Measurements from ENCODE around the gene ZNF598. TPM values are rescaled to one million over a fixed set of nuclear protein-coding genes. Genes with fewer than 3 reads are reported as not detected.

ZNF598 gene
- total RNA-seq, 1 experiment from 2014 or later = 44.4 TPM

DNA sequence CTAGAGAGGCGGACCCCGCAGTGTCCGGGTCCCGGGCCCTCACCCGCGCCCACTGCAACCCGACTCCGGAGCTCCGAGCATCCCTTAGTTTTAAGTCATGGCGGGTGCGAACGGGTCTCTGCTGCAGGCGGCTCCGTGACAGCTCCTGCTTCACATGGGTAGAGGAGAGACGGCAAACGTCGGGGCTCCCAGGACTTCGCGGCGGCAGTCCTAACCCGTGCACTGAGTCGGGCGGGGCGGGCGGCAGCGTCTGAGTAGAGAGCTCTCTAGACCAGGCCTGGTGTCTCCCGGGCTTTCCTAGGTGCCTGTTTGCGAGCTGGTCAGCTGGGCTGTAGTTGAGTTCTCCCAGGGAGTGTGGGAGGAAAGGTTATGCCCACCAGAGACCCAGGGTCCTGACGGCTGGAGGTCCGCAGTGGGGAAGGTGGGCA lies 38.5 kb upstream of the ZNF598 start:
- Histone ChIP-seq H3K4me3 (ENCODE audit: low read length) (peak overlapping the region; percentile 94), H3K27me3 (ENCODE audit: low read length) (no peaks in the 10 kb centered on the region), H3K9ac (ENCODE audit: low read length) (peak overlapping the region; percentile 84), H3K79me2 (ENCODE audit: low read length) (peaks cover 44% of the 10 kb centered on the region), H3K27ac (ENCODE audit: low read length) (no peak overlapping the region), H2AFZ (ENCODE audit: low read length) (peak overlapping the region; percentile 83), H3K4me2 (ENCODE audit: low read length) (peak overlapping the region; percentile 99), H3K9me2 (replicated peaks; ENCODE audit: low read length) (no peaks in the 10 kb centered on the region), H3F3A (ENCODE audit: low read length, unreplicated experiment) (no peaks in the 10 kb centered on the region), H4K20me1 (ENCODE audit: low read length) (no peaks in the 10 kb centered on the region), H3K4me1 (ENCODE audit: insufficient read depth, low read length) (peaks cover 33% of the 10 kb centered on the region), H3K36me3 (ENCODE audit: low read depth, low read length) (no peaks in the 10 kb centered on the region), H3K9me3 (ENCODE audit: low read length) (no peaks in the 10 kb centered on the region)
- TF ChIP-seq, protein P1, sequence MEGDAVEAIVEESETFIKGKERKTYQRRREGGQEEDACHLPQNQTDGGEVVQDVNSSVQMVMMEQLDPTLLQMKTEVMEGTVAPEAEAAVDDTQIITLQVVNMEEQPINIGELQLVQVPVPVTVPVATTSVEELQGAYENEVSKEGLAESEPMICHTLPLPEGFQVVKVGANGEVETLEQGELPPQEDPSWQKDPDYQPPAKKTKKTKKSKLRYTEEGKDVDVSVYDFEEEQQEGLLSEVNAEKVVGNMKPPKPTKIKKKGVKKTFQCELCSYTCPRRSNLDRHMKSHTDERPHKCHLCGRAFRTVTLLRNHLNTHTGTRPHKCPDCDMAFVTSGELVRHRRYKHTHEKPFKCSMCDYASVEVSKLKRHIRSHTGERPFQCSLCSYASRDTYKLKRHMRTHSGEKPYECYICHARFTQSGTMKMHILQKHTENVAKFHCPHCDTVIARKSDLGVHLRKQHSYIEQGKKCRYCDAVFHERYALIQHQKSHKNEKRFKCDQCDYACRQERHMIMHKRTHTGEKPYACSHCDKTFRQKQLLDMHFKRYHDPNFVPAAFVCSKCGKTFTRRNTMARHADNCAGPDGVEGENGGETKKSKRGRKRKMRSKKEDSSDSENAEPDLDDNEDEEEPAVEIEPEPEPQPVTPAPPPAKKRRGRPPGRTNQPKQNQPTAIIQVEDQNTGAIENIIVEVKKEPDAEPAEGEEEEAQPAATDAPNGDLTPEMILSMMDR (conservative IDR thresholded peaks at IDR 0.05; ENCODE audit: low read depth, low read length) = no peak
- no peak for TF ChIP-seq EZH2phosphoT487 (IDR thresholded peaks at IDR 0.05; ENCODE audit: borderline replicate concordance, low read length)
- no peak for TF ChIP-seq EZH2 (IDR thresholded peaks at IDR 0.05; ENCODE audit: low read length, unreplicated experiment)
- intact Hi-C loops (cut with micrococcal nuclease) = no loop called here
- CTCF ChIA-PET = no interaction called here
- no TSS peak for BruUV-seq (replicated peaks)
- DNase-seq = no peak
- POLR2A ChIA-PET (ENCODE audit: unreplicated experiment) = interaction anchor here (0.8 to 1.0 kb wide), 2 partner anchors 9 to 15 kb away, joined by 3 read pairs; no protein-coding TSS in a partner anchor
- peak; percentile 8 for ATAC-seq

DNA sequence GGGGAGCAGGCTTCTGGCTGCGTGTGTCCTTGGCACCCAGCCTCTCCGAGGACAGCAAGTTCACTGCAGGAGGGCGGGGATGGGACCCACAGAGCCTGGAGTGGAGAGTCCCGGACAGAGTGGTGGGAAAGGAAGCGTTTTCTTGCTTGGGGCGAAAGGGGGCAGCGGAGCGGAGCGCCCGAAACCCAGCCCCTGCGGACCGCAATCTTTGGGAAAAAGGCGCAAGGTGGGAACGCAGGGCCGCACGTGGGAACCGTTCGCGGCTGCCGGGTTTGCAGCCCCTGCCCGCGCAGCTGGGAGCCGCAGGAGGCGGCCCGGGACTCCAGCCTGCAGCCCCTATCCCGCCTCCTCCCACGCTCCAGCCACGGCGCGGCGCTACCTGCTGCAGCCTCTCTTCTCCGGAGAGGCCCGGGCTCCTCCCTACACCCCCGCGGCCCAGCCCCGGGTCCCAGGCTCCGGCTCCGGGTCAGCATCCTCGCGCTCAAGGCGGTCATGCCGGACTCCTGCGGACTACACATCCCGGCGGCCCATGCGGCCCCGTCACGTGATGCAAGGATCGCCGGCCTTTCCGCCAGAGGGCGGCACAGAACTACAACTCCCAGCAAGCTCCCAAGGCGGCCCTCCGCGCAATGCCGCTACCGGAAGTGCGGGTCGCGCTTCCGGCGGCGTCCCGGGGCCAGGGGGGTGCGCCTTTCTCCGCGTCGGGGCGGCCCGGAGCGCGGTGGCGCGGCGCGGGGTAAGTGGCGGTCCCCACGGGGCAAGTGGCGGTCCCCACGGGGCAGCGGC lies 37.9 kb upstream of the ZNF598 start, which contains the start of the genes NTHL1 and TSC2:
Gene NTHL1 (minus strand): TSS at position 505 of the 786 bp plus-strand sequence. CDS start 11 bp downstream, at position 494.
Gene TSC2 (plus strand): TSS at position 656 of the 786 bp plus-strand sequence. CDS start 631 bp downstream, outside the sequence.
- no TSS peak for BruUV-seq (replicated peaks)
- peaks cover 36% of the 10 kb centered on the region for H3K4me1 ChIP-seq (ENCODE audit: insufficient read depth, low read length)
- no peaks in the 10 kb centered on the region for H3F3A ChIP-seq (ENCODE audit: low read length, unreplicated experiment)
- peak within 1 kb of the TSS; percentile 94 for H3K4me3 ChIP-seq (ENCODE audit: low read length)
- peaks cover 44% of the 10 kb centered on the region for H3K79me2 ChIP-seq (ENCODE audit: low read length)
- no peaks in the 10 kb centered on the region for H3K9me2 ChIP-seq (replicated peaks; ENCODE audit: low read length)
- peak within 1 kb of the TSS; percentile 84 for H3K9ac ChIP-seq (ENCODE audit: low read length)
- peak within 1 kb of the TSS; percentile 83 for H2AFZ ChIP-seq (ENCODE audit: low read length)
- H3K27me3 ChIP-seq (ENCODE audit: low read length) = no peaks in the 10 kb centered on the region
- H3K36me3 ChIP-seq (ENCODE audit: low read depth, low read length) = no peaks in the 10 kb centered on the region
- ChIA-PET POLR2A (ENCODE audit: unreplicated experiment) (interaction anchor here (0.6 to 1.0 kb wide), 3 partner anchors 9 to 14 kb away, joined by 3 read pairs; no protein-coding TSS in a partner anchor), CTCF (interaction anchor here (0.7 kb wide), 1 partner anchor 25 kb away, joined by 3 read pairs; no protein-coding TSS in a partner anchor)
- intact Hi-C loops (cut with micrococcal nuclease) = no loop called here
- no peaks in the 10 kb centered on the region for H4K20me1 ChIP-seq (ENCODE audit: low read length)
- ATAC-seq = peak; percentile 91
- DNase-seq = peak; percentile 92
- TF ChIP-seq, protein P1 (conservative IDR thresholded peaks at IDR 0.05; ENCODE audit: low read depth, low read length) = peak; percentile 12; the same call in 1 of the 2 replicates
- TF ChIP-seq EZH2 (IDR thresholded peaks at IDR 0.05; ENCODE audit: low read length, unreplicated experiment) = no peak
- no peak for TF ChIP-seq EZH2phosphoT487 (IDR thresholded peaks at IDR 0.05; ENCODE audit: borderline replicate concordance, low read length)
- H3K9me3 ChIP-seq (ENCODE audit: low read length) = no peaks in the 10 kb centered on the region
- H3K4me2 ChIP-seq (ENCODE audit: low read length) = peak within 1 kb of the TSS; percentile 99
- H3K27ac ChIP-seq (ENCODE audit: low read length) = peak within 1 kb of the TSS; percentile 71

Measured in PC-3 (cell line).